Stimulated activated naive CD8-positive, alpha-beta T cell treated with anti-CD3 and anti-CD28 coated beads, Interleukin-15, Interleukin-2, amounts not matched to agents 100 ng/mL and 50 ng/mL, for 24 hours (primary cell): Measurements from ENCODE around the gene USP20.
A peak's percentile ranks its signal among the peaks of the same experiment; 100 is the strongest.

ENCODE experiments used
- H3K27ac Mint-ChIP-seq: one replicate; pipeline ENCODE4 v1.8.0; 2021; ENCODE audit warnings: mild to moderate bottlenecking, mixed read lengths
- H3K27me3 Mint-ChIP-seq: one replicate; pipeline ENCODE4 v1.8.0; 2021; ENCODE audit warnings: mixed read lengths
- H3K36me3 Mint-ChIP-seq: one replicate; pipeline ENCODE4 v1.8.0; 2021; ENCODE audit warnings: low read depth, mixed read lengths
- H3K4me1 Mint-ChIP-seq: one replicate; pipeline ENCODE4 v1.8.0; 2021; ENCODE audit warnings: low read depth, mixed read lengths
- H3K4me3 Mint-ChIP-seq: one replicate; pipeline ENCODE4 v1.8.0; 2021; ENCODE audit warnings: mild to moderate bottlenecking, mixed read lengths
- H3K9me3 Mint-ChIP-seq: one replicate; pipeline ENCODE4 v1.8.0; 2021; ENCODE audit warnings: mixed read lengths

The USP20 gene

DNA sequence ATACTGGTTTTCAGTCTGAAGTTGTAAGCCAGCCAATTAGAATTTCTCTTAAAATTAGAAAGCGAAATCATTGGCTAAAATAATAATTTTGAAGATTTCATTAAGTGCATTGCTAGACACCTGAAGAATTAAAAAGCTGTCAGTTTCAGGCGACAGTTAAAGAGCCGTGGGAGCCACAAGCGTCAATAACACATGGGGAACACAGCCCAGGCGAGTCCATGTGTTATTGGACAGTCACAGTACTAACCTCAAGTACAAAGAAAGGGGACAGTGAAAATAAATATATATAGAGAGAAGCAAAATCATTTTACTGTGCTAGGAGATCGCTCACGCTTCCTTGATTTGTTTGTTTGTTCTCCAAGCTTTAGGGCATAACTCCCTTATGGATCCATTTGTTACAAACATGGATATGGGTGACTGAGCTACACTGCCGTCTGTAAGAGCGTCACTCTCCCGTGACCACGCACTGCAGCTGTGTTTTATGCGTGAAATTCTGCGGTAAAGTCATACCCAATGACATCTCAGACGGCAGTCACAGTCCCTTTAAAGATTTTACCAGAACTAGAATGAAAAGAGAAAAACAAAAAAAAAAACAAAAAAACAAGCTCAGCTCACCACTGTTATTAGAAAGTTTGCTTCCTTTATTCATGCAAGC lies 83.2 kb downstream of the USP20 start:
- Mint-ChIP-seq H3K36me3 (peaks cover 62% of the 10 kb centered on the region), H3K27ac (no peak overlapping the region), H3K27me3 (no peaks in the 10 kb centered on the region), H3K9me3 (no peaks in the 10 kb centered on the region), H3K4me3 (no peak overlapping the region), H3K4me1 (peaks cover 42% of the 10 kb centered on the region)

DNA sequence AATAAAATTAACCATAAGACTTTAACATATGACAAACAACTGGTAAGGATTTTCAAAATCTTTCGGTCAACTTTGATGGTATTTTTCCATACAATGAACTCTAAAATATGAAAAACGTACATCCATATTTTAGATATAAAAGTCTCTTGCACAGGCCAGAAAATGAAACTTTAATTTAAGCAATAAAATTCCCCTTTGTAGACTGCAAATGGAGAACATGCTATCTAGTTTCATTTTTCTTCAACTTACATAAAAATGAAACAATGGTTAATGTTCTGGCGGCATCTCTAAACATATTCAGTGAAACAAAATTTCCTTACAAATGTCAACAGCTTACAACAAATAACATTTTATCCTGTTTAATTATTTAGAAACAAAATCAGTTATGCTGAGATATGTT lies 84.0 kb downstream of the USP20 start:
- Mint-ChIP-seq H3K27me3 (no peaks in the 10 kb centered on the region), H3K27ac (no peak overlapping the region), H3K4me3 (no peak overlapping the region), H3K36me3 (peaks cover 68% of the 10 kb centered on the region), H3K9me3 (no peaks in the 10 kb centered on the region), H3K4me1 (peaks cover 42% of the 10 kb centered on the region)

DNA sequence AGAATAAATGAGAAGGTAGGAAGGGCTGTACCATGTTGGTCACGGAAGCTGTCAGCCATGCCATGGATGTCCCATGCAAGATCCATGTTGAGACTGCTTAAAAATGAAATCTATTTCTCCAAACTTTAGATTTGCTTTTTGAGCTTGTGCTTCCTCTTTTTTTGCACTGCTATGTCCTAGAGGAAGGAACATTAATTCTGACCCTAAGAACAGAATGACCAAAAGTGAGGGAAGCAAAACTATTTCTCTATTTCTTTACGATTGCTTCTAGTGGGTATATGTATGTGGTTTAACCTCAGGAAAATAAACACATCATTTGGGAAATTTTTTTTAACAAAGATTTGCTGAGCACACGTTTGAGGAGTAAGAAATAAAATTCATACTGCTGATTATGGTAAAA lies 84.6 kb downstream of the USP20 start:
- Mint-ChIP-seq H3K27me3 (no peaks in the 10 kb centered on the region), H3K4me1 (peaks cover 42% of the 10 kb centered on the region), H3K27ac (peak overlapping the region; percentile 70), H3K9me3 (no peaks in the 10 kb centered on the region), H3K4me3 (no peak overlapping the region), H3K36me3 (peaks cover 70% of the 10 kb centered on the region)

DNA sequence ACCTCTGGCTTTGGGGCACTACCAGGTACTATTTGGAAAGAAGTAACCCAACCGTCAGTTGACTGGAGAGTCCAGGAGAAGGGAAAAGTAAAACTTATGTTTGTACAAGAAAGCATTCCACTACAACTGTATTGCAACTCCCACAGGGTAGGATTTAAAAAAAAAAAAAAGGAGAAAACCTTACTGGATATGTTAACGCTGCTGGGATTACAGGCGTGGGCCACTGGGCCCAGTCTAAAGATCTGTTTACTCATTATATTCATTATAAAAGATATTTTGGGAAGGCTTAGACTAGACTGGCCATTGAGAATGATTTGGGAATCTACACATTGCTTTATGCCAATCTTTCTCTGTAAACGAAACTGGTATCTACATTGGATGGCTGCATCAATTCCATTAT lies 86.6 kb downstream of the USP20 start:
- Mint-ChIP-seq H3K4me3 (no peak overlapping the region), H3K4me1 (peaks cover 42% of the 10 kb centered on the region), H3K36me3 (peaks cover 74% of the 10 kb centered on the region), H3K9me3 (no peaks in the 10 kb centered on the region), H3K27ac (no peak overlapping the region), H3K27me3 (no peaks in the 10 kb centered on the region)

DNA sequence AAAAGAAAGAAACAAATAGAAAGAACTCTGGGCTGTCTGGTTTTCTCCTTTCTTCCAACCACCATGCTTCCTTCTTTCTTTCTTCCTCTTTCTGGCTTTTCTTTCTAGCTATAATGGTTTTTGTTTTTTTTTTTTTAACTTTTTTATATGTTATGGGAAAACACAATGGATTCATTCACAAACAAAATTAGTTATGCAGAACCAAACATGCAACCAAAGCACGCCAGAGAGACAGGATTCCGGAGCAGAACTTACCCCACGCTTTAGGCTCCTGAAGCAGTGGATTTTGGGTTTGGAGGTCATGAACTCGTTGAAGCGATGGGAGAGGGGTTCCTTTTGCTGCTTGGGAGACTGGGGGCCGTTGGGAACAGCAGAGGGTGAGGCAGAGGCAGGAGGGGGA lies 88.3 kb downstream of the USP20 start:
- Mint-ChIP-seq H3K4me1 (peaks cover 34% of the 10 kb centered on the region), H3K27ac (peak overlapping the region; percentile 23), H3K36me3 (peaks cover 78% of the 10 kb centered on the region), H3K4me3 (no peak overlapping the region), H3K9me3 (no peaks in the 10 kb centered on the region), H3K27me3 (no peaks in the 10 kb centered on the region)

DNA sequence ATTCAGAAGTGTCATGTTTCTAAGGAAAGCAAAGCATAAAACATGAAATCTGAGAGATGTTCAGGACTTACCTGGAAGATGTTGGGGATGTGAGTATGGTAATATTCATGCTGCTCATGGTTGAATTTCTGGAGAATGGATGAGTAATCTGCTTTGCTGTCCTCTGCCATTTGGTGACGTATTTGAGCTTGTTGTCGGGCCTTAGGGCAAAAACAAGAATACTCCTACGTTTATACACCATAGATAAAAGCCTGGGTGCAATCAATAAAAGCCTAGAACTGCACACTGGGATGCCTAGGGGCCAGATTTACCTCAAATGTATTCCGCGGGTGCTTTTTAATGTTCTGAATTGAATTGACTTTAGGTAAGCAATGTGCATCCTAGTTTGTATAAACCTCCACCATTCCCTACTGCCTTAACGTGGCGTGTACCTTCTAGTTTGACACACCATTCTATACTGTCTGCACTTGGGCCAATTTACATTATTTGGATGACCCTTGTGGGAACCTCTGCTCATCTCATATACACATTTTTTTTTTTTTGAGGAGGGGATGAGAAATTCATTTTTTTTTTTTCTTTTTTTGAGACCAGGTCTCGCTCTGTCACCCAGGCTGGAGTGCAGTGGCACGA lies 94.4 kb downstream of the USP20 start:
- peaks cover 50% of the 10 kb centered on the region for H3K4me1 Mint-ChIP-seq
- H3K27ac Mint-ChIP-seq = peak overlapping the region; percentile 50
- no peaks in the 10 kb centered on the region for H3K9me3 Mint-ChIP-seq
- no peak overlapping the region for H3K4me3 Mint-ChIP-seq
- peaks cover 68% of the 10 kb centered on the region for H3K36me3 Mint-ChIP-seq
- no peaks in the 10 kb centered on the region for H3K27me3 Mint-ChIP-seq

DNA sequence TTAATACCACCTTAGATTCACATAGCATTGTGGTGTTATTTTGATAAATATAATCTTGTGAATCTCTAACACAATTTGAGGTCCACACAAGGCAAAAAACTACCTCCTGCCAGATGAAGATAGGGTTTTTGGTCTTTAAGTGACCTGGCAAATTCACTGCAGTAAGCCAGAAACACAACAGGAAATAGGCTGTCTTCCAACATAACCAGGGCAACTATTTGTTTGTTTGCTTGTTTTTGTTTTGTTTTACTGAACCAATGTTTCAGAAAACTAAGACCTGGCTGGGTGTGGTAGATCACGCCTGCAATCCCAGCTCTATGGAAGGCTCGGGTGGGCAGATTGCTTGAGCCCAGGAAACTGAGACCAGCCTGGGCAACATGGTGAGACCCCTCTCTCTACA lies 95.5 kb downstream of the USP20 start:
- Mint-ChIP-seq H3K9me3 (no peaks in the 10 kb centered on the region), H3K4me1 (peaks cover 61% of the 10 kb centered on the region), H3K27ac (peak overlapping the region; percentile 55), H3K4me3 (no peak overlapping the region), H3K36me3 (peaks cover 69% of the 10 kb centered on the region), H3K27me3 (no peaks in the 10 kb centered on the region)
